Measurements from ENCODE around the gene RPL19.

DNA sequence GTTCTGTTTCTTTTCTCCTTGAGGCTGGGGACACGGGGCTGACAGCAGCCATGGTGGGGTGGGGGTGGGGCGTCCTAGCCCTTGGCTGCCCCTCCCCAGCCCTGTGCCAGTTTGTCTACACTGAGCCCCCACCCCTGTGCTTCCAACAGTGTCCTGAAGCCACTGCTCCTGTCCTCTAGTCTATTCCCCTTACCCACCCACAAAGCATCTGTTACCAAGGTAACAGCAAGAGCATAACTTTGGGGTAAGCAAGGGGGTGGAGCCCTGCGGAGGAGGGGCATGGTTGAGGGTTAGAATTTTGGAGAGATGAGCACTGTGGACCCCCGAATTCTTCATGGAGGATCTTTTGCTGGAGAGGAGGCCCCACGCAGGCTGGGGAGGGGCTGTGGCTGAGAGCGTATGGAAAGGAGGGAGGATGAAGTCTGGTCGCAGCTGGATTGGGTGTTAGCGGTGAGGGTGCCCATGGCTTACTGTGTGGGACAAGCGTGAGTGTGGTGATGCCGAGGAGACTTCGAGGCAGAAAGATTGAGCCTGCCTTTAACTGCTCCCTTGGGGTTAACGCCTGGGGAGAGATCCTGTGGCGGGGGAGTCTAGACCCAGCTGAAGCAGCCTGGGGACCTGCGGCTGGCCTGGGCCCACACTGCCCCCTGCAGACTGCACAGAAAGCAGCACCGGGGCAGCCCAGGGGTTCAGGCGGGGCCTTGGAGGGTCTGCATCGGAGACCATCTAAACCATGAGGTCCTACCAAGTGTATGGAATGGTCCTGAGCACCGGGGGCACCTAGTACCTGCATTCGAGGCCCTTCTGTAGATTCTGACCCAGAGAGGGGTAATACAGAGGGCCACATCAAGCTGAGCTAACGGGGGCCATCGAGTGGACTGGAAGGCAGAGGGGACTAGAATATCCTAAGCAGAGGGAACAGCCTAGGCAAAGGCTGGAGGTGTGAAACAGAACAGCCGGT is 31.8 kb downstream of the RPL19 start:
- TF ChIP-seq, protein P1, sequence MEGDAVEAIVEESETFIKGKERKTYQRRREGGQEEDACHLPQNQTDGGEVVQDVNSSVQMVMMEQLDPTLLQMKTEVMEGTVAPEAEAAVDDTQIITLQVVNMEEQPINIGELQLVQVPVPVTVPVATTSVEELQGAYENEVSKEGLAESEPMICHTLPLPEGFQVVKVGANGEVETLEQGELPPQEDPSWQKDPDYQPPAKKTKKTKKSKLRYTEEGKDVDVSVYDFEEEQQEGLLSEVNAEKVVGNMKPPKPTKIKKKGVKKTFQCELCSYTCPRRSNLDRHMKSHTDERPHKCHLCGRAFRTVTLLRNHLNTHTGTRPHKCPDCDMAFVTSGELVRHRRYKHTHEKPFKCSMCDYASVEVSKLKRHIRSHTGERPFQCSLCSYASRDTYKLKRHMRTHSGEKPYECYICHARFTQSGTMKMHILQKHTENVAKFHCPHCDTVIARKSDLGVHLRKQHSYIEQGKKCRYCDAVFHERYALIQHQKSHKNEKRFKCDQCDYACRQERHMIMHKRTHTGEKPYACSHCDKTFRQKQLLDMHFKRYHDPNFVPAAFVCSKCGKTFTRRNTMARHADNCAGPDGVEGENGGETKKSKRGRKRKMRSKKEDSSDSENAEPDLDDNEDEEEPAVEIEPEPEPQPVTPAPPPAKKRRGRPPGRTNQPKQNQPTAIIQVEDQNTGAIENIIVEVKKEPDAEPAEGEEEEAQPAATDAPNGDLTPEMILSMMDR (IDR thresholded peaks at IDR 0.05), result peak; percentile 68 to 81 (median 74)
- TF ChIP-seq POLR2A (IDR thresholded peaks at IDR 0.05), result no peak
